Muscle of leg (tissue), 11 donors: ENCODE data around the gene PCYOX1L. TPM values are rescaled to one million over a fixed set of nuclear protein-coding genes. Genes with fewer than 3 reads are reported as not detected.
A peak's percentile ranks its signal among the peaks of the same experiment; 100 is the strongest.

Source experiments
- DNase-seq: peaks from one replicate; pipeline ENCODE4 v3.0.0; 2013
- H3K27ac ChIP-seq: one replicate; pipeline ENCODE4 v1.5.1; 2013; ENCODE audit warnings: mild to moderate bottlenecking, low read length, control low read depth
- H3K27me3 ChIP-seq: one replicate; pipeline ENCODE4 v1.6.1; 2013; ENCODE audit warnings: low read length; ENCODE audit not compliant: control insufficient read depth, insufficient read depth
- H3K36me3 ChIP-seq: one replicate; pipeline ENCODE4 v1.6.1; 2013; ENCODE audit warnings: low read length; ENCODE audit not compliant: control insufficient read depth, insufficient read depth
- H3K4me1 ChIP-seq: one replicate; pipeline ENCODE4 v1.6.1; 2013; ENCODE audit warnings: low read length; ENCODE audit not compliant: control insufficient read depth, insufficient read depth
- H3K4me3 ChIP-seq: one replicate; pipeline ENCODE4 v1.5.1; 2013; ENCODE audit warnings: low read length, control low read depth
- H3K9me3 ChIP-seq: replicated peaks from 2 replicates; pipeline ENCODE4 v1.6.1; 2013; ENCODE audit warnings: low read depth, low read length; ENCODE audit not compliant: control insufficient read depth
- WGBS: methylation state at CpG from one replicate; pipeline ENCODE4 v1.1.5; 2013; ENCODE audit warnings: missing lambda C conversion rate; ENCODE audit not compliant: insufficient coverage; 5-methylcytosine and 5-hydroxymethylcytosine counted together
- polyA plus RNA-seq, 8 donors: library from polyadenylated mRNA; unstranded; fragments of 120-200 nt; gene quantifications; one replicate each; pipeline versions ENCODE4 v1.2.1 to v1.2.3, GENCODE V29; 2013; ENCODE audit warnings: inconsistent platforms in 1 of 8, low replicate concordance in 1 of 8; ENCODE audit not compliant: insufficient read length in 8 of 8, insufficient read depth in 1 of 8
- total RNA-seq: library from RNA; stranded (reverse); fragments of 120-200 nt; gene quantifications from one replicate; pipeline ENCODE4 v1.2.4, GENCODE V29; 2013

PCYOX1L gene
- total and polyA plus RNA-seq, 9 donors = 6.3 to 11.6 (median 9.2) TPM

GRCh38 chr5:149403923-149404745, 46.3 kb downstream of the PCYOX1L start:
- H3K27me3 ChIP-seq = no peaks in the 10 kb centered on the region
- H3K36me3 ChIP-seq = no peaks in the 10 kb centered on the region
- no peak overlapping the region for H3K27ac ChIP-seq
- WGBS = 76% methylated on average over 8 of the region's 15 CpGs
- H3K9me3 ChIP-seq = no peaks in the 10 kb centered on the region
- no peak overlapping the region for H3K4me3 ChIP-seq
- peaks cover 40% of the 10 kb centered on the region for H3K4me1 ChIP-seq
- no peak for DNase-seq

GRCh38 chr5:149404746-149405549, 47.1 kb downstream of the PCYOX1L start:
- no peak overlapping the region for H3K4me3 ChIP-seq
- peak overlapping the region; percentile 65 for H3K27ac ChIP-seq
- H3K9me3 ChIP-seq = no peaks in the 10 kb centered on the region
- peaks cover 36% of the 10 kb centered on the region for H3K4me1 ChIP-seq
- H3K27me3 ChIP-seq = no peaks in the 10 kb centered on the region
- DNase-seq = no peak
- no peaks in the 10 kb centered on the region for H3K36me3 ChIP-seq
- WGBS = 66% methylated on average over 5 of the region's 17 CpGs

GRCh38 chr5:149405550-149406202, 47.8 kb downstream of the PCYOX1L start:
- WGBS = 72% methylated on average over 14 of the region's 16 CpGs
- H3K27me3 ChIP-seq = no peaks in the 10 kb centered on the region
- no peak overlapping the region for H3K4me3 ChIP-seq
- peak overlapping the region; percentile 65 for H3K27ac ChIP-seq
- no peaks in the 10 kb centered on the region for H3K9me3 ChIP-seq
- DNase-seq = no peak
- peaks cover 1% of the 10 kb centered on the region for H3K36me3 ChIP-seq
- peaks cover 29% of the 10 kb centered on the region for H3K4me1 ChIP-seq

GRCh38 chr5:149406203-149406978, 48.5 kb downstream of the PCYOX1L start:
- peak; percentile 94 for DNase-seq
- H3K4me3 ChIP-seq = peak overlapping the region; percentile 45
- peaks cover 26% of the 10 kb centered on the region for H3K4me1 ChIP-seq
- no peaks in the 10 kb centered on the region for H3K27me3 ChIP-seq
- H3K36me3 ChIP-seq = peaks cover 4% of the 10 kb centered on the region
- H3K9me3 ChIP-seq = no peaks in the 10 kb centered on the region
- WGBS = 6% methylated on average over 4 of the region's 9 CpGs
- peak overlapping the region; percentile 74 for H3K27ac ChIP-seq

GRCh38 chr5:149406979-149407306, 49.1 kb downstream of the PCYOX1L start:
- H3K4me3 ChIP-seq = peak overlapping the region; percentile 45
- no peaks in the 10 kb centered on the region for H3K9me3 ChIP-seq
- H3K4me1 ChIP-seq = peaks cover 26% of the 10 kb centered on the region
- DNase-seq = no peak
- 9% methylated on average over 3 of the region's 4 CpGs for WGBS
- no peaks in the 10 kb centered on the region for H3K27me3 ChIP-seq
- peak overlapping the region; percentile 74 for H3K27ac ChIP-seq
- H3K36me3 ChIP-seq = peaks cover 5% of the 10 kb centered on the region

GRCh38 chr5:149407323-149408251, 49.7 kb downstream of the PCYOX1L start:
- DNase-seq = peak; percentile 57
- H3K4me1 ChIP-seq = peaks cover 26% of the 10 kb centered on the region
- peaks cover 10% of the 10 kb centered on the region for H3K36me3 ChIP-seq
- H3K9me3 ChIP-seq = no peaks in the 10 kb centered on the region
- peak overlapping the region; percentile 74 for H3K27ac ChIP-seq
- peak overlapping the region; percentile 45 for H3K4me3 ChIP-seq
- H3K27me3 ChIP-seq = no peaks in the 10 kb centered on the region
- 29% methylated on average over 9 of the region's 11 CpGs for WGBS

GRCh38 chr5:149408252-149409099, 50.6 kb downstream of the PCYOX1L start:
- peaks cover 29% of the 10 kb centered on the region for H3K4me1 ChIP-seq
- DNase-seq = no peak
- H3K9me3 ChIP-seq = no peaks in the 10 kb centered on the region
- H3K27ac ChIP-seq = peak overlapping the region; percentile 74
- peaks cover 10% of the 10 kb centered on the region for H3K36me3 ChIP-seq
- no peaks in the 10 kb centered on the region for H3K27me3 ChIP-seq
- WGBS = 83% methylated on average over 9 of the region's 12 CpGs
- H3K4me3 ChIP-seq = peak overlapping the region; percentile 45

- H3K27ac ChIP-seq = peak overlapping the region; percentile 20
- peaks cover 31% of the 10 kb centered on the region for H3K4me1 ChIP-seq
- H3K36me3 ChIP-seq = peaks cover 10% of the 10 kb centered on the region
- no peak for DNase-seq
- peak overlapping the region; percentile 45 for H3K4me3 ChIP-seq
- no peaks in the 10 kb centered on the region for H3K27me3 ChIP-seq
- WGBS = 68% methylated on average over 4 of the region's 6 CpGs
- H3K9me3 ChIP-seq = no peaks in the 10 kb centered on the region
Measured at GRCh38 chr5:149409268-149409948, 51.6 kb downstream of the PCYOX1L start.
